HG03439 (cell line): ENCODE results near the gene TRIM51G.
"Not testable (repeated sequence)": the region's sequence is repeated elsewhere in the genome, so short reads cannot be mapped to it uniquely, and the experiment has no call there.

Experiments used
- ATAC-seq: cut with Tn5 transposase; IDR thresholded peaks from one replicate; pipeline ENCODE4 v1.9.1; 2021; ENCODE audit warnings: mild to moderate bottlenecking, moderate library complexity; ENCODE audit not compliant: unreplicated experiment

TRIM51G gene

GRCh38 chr11:48983785-48984184 lies at the start of gene TRIM51G:
Gene TRIM51G, minus strand, starts transcription at chr11:48983885. Its CDS starts 2,190 bp downstream, at chr11:48981695.
- ATAC-seq, result not testable (repeated sequence)

GRCh38 chr11:49028523-49028922 lies 44.8 kb upstream of the TRIM51G start, which contains the start of gene TRIM49B:
Gene TRIM49B, plus strand, starts transcription at chr11:49028823. Its CDS starts 2,777 bp downstream, at chr11:49031600.
- not testable (repeated sequence) for ATAC-seq

- not testable (repeated sequence) for ATAC-seq
These were observed 15.1 kb downstream of the TRIM51G start for GRCh38 chr11:48968592-48968991.

- not testable (repeated sequence) for ATAC-seq
These were observed 28.2 kb downstream of the TRIM51G start for GRCh38 chr11:48955315-48956049.

- not testable (repeated sequence) for ATAC-seq
These were observed 37.9 kb downstream of the TRIM51G start for GRCh38 chr11:48945796-48946195.
